Stimulated activated CD4-positive, alpha-beta T cell treated with anti-CD3 and anti-CD28 coated beads, Interleukin-2, amount 100 ng/mL, for 48 hours (primary cell): Measurements from ENCODE around the gene TSHZ3.
A peak's percentile ranks its signal among the peaks of the same experiment; 100 is the strongest.

Source experiments
- DNase-seq, 2 donors: peaks; one replicate each; pipeline ENCODE4 v3.0.0-alpha.2; 2020

The TSHZ3 gene, protein sequence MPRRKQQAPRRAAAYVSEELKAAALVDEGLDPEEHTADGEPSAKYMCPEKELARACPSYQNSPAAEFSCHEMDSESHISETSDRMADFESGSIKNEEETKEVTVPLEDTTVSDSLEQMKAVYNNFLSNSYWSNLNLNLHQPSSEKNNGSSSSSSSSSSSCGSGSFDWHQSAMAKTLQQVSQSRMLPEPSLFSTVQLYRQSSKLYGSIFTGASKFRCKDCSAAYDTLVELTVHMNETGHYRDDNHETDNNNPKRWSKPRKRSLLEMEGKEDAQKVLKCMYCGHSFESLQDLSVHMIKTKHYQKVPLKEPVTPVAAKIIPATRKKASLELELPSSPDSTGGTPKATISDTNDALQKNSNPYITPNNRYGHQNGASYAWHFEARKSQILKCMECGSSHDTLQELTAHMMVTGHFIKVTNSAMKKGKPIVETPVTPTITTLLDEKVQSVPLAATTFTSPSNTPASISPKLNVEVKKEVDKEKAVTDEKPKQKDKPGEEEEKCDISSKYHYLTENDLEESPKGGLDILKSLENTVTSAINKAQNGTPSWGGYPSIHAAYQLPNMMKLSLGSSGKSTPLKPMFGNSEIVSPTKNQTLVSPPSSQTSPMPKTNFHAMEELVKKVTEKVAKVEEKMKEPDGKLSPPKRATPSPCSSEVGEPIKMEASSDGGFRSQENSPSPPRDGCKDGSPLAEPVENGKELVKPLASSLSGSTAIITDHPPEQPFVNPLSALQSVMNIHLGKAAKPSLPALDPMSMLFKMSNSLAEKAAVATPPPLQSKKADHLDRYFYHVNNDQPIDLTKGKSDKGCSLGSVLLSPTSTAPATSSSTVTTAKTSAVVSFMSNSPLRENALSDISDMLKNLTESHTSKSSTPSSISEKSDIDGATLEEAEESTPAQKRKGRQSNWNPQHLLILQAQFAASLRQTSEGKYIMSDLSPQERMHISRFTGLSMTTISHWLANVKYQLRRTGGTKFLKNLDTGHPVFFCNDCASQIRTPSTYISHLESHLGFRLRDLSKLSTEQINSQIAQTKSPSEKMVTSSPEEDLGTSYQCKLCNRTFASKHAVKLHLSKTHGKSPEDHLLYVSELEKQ

DNA sequence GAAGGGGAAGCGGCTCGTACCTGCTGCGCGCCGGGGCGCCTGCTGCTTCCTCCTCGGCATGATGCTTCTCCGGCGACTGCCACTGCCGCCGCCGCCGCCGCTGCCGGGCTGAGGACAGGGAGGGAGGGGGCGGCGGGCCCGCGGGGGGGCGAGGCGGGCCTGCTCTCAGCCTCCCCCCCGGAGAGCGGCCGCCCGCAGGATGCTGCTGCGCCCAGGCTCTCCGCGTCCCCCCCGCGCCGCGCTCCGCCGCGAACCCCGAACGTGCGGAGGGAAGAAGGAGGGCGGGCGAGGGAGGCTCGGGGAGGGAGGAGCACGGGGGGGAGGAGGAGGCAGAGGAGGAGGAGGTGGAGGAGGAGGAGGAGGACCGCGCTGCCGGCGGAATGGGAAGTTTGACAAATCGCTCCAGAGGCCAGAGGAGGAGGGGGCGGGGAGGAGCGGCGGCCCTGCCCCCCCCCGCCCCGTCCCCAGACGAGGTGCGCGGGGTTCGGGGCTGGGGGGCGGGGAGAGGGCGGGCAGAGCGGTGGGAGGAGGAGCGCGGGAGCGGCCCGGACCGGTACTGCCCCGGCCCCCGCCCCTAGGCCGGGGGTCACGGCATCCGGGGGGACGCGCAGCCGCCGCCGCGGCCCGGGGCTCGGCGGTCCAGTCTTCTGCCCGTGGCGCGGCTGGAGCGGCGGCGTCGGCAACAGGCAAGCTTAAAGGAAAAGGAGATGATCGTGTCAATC, at the start of gene TSHZ3:
TSHZ3 (minus strand) TSS at position 277 of the 722 bp plus-strand sequence; CDS start at position 60, 217 bp downstream.
- DNase-seq, result no peak

GRCh38 chr19:31397308-31397707, 48.1 kb upstream of the TSHZ3 start:
- DNase-seq, result no peak

GRCh38 chr19:31392464-31392863, 43.2 kb upstream of the TSHZ3 start:
- DNase-seq, result no peak

GRCh38 chr19:31391518-31391917, 42.3 kb upstream of the TSHZ3 start:
- DNase-seq, result no peak

DNA sequence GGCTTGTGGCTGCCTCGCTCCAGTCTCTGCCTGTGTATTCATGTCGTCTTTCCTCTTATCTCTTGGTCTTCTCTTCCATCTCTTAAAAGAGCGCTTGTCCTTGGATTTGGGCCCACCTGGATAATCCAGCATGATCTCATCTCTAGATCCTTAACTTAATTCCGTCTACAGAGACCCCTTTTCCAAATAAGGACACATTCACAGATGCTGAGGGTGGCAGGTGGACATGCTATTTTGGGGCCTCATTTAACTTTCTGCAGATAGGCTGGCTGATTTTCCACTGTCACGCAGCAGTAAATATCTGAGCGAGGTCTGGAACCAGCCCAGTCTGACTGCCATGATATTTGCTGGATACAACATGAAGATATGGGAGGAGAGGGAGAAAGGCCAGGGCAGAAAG, 41.5 kb upstream of the TSHZ3 start:
- DNase-seq, result no peak

DNA sequence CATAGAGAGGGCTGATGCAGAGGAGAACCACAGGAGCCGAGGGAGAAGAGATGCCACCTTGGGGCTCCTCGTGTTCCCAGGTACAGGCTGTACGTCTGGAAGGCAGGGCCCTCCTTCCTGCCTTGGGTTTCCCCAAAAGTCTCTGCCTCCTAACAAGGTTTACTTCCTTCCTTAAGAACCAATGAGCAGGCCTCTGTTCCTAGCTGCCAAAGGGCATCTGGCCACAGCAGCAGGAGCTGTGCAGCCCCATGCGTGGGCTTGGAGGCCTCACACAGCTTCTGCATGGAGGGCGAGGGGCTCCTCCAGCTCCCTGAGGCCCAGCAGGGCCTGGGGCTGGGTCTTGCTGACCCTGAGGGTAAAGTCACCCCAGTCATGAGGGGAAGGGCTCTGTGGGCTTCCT, 40.6 kb upstream of the TSHZ3 start:
- no peak for DNase-seq

DNA sequence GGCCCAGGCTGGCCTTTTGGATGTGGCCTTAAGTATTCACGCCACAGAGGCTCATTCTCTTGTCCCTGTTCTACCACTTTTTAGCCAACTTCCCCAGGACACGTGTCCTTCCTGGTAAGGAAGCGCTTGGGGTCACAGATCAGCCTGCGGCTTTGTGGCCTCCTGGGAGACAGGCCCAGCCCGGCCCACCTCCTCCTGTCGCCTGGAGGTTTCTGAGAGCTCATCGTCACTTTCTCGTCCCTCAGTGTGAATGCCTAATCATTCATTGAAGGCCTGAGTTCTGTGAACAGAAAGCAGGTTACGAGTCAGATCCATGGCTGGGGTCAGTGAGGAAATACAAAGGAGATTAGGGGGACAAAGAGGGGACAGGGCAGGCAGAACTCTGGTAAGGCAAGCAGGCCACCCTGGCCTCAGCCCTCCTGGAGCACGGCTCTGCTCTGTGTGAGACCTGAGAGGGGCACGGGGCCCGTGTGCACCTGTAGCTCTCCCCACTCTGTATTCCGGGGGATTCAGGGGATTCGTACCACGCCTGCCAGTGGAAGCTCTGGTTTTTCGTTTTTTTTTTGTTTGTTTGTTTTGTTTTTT, 38.6 kb upstream of the TSHZ3 start:
- no peak for DNase-seq

GRCh38 chr19:31386806-31387205, 37.6 kb upstream of the TSHZ3 start:
- DNase-seq, result no peak

DNA sequence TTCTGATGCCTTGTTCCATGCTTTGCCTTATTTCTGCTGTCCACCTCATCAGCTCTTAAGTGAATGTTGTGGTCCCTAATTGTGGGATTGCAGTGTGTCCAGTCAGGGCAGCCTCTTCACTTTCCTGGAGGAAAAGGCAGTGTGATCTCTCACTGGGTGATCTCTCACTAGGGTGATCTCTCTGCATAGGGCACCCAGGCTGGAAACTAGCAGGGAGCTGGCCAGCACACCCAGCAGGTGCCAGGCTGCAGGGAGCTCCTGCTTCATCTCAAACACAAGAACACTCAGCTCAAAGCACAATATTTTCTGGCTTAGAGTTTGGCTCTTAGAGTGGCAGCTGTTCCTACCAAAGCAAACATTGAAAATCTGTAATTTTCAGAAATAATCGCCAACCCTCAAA, 36.5 kb upstream of the TSHZ3 start:
- no peak for DNase-seq

DNA sequence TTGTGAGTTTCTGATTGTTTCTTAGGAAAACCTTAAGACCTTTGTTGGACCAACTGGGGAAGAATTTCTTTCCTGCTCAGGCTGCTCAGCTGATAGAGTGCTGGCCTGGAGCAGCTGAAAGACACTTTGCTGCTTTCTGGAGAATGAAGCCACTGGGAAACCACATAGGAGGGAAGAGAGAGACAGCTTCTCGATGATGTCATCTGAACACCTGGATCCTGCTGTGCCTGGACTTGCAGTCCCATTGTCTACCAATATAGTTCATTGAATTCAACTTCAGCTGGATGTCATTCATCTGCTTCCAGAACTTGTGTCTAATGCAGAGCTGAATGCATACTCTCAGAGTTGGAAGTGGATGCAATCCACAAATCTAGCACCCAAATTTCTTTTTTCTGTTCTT, 34.3 kb upstream of the TSHZ3 start:
- DNase-seq, result no peak

- no peak for DNase-seq
These were observed 31.6 kb upstream of the TSHZ3 start for GRCh38 chr19:31380854-31381253.

DNA sequence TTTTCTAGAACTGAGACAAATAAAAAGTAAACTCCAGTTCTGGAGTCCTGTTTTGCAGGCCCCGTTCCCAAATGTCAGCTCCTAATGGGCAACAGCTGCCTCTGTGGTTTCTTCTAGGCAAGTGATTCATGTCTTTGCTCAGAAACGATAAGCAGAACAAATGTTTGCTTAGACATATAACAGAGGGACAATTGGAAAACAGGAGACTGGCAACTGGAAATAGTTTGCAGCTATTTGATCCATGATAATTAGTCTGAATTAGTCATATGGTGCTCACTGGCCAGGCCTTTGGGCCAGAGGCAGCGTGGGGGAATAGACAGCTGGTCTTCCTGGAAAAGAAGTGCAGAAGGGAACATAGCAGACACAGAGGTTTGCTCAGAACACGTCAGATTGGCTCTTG, 29.2 kb upstream of the TSHZ3 start:
- no peak for DNase-seq

GRCh38 chr19:31377736-31378135, 28.5 kb upstream of the TSHZ3 start:
- DNase-seq, result no peak

- no peak for DNase-seq
These were observed 23.1 kb upstream of the TSHZ3 start for GRCh38 chr19:31372246-31372781.

DNA sequence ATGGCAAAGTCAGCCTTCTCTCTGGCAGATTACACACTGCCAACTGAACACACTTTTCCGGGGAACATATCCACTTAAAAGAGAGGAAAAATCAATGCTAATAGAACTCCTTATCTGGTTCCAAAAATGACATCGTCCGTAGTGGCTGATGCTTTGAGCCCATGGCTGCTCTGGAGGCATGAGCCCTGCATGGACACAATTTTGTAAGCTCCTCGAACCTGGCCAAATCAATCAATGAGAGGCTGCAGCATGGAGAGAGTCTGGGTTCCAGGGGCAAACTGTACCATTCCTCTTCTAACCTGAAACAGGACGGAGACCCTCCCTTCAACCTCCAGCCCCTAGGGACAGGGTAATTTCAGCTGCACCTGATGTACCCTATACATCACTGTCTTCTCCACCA, 21.0 kb upstream of the TSHZ3 start:
- no peak for DNase-seq

DNA sequence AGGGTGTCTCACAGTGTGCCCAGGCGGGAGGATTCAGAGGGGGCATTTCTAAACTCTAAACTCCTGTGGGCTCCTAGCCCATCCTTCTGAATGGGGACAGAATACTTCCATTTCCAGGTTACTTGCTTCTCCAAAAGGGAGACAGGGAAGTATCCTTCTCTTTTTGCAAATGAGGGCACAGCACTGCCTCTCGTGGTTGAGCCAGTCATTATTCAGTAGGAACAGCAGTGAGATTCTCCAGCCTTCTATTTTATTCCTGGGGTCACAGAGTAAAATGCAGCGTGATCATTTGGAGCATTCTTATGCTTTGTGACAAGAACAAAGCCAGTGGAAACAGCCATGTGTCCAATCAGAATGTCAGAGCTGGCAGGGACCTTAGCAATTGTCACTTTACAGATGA, 15.7 kb upstream of the TSHZ3 start:
- DNase-seq, result no peak

GRCh38 chr19:31361728-31362127, 12.5 kb upstream of the TSHZ3 start:
- DNase-seq, result no peak

DNA sequence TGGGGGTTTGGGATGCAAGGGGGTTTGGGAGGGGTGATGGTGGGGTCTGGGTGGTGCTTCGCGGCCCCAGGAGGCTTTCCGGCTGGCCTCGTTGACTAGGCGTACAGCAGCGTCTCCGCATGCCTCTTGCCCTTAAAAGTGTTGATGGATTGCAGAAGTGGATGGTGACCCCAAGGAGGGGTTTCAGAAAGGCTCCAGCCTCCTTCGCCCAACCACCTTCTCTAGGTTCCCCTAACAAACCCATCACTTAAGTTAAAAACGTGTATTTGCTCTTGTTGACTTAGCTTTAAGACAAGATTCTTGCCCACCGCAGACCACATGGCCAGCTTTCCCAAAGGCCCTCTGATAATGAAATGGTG, 8.1 kb upstream of the TSHZ3 start:
- DNase-seq, result no peak

- peak; percentile 65 to 69 for DNase-seq
These were observed 7.5 kb upstream of the TSHZ3 start for GRCh38 chr19:31356587-31357314.

GRCh38 chr19:31355665-31356289, 6.5 kb upstream of the TSHZ3 start:
- no peak for DNase-seq
